HCT116 (cell line): Measurements from ENCODE around the gene TIAM1.

Experiments
- EZH2 ChIP-seq: fragments of 200-600 bp; sonication (generic); IDR thresholded peaks from 2 replicates; pipeline ENCODE4 v1.6.1; 2017; ENCODE audit warnings: antibody characterized with exemption, mixed run types
- EZH2phosphoT487 ChIP-seq: fragments of 200-600 bp; IDR thresholded peaks from 2 replicates; pipeline ENCODE4 v1.6.1; 2018; ENCODE audit warnings: antibody characterized with exemption, borderline replicate concordance
- POLR2A ChIP-seq: IDR thresholded peaks from 2 replicates; pipeline ENCODE4 v1.7.0; 2011; ENCODE audit warnings: borderline replicate concordance; ENCODE audit not compliant: insufficient read depth, insufficient read length; ENCODE audit errors: extremely low read depth
- RAD21 ChIP-seq: IDR thresholded peaks from 2 replicates; pipeline ENCODE4 v1.6.1; 2012; ENCODE audit warnings: low read depth, mild to moderate bottlenecking
- SIN3A ChIP-seq: IDR thresholded peaks from 2 replicates; pipeline ENCODE4 v1.6.1; 2012; ENCODE audit warnings: low read depth
- TCF7L2 ChIP-seq: IDR thresholded peaks from 2 replicates; pipeline ENCODE4 v1.7.0; 2011; ENCODE audit warnings: borderline replicate concordance, inconsistent platforms; ENCODE audit not compliant: insufficient read depth, insufficient read length; ENCODE audit errors: extremely low read depth
- ZNF274 ChIP-seq: fragments of 200-500 bp; sonication (Bioruptor generic); IDR thresholded peaks from 2 replicates; pipeline ENCODE4 v1.6.1; 2014; ENCODE audit warnings: mild to moderate bottlenecking, low read depth, low read length, inconsistent platforms
- TF ChIP-seq, protein P1 (sequence below), 3 experiments: fragments of 200-600 bp in 1 of 3; sonication (generic) in 1 of 3; IDR thresholded peaks in 2 of 3; conservative IDR thresholded peaks in 1 of 3; 2 replicates each; pipeline ENCODE4 v1.5.1; 2012 to 2017; ENCODE audit warnings: low read depth in 2 of 3, low read length in 2 of 3, antibody characterized with exemption in 1 of 3, borderline replicate concordance in 1 of 3, control low read depth in 1 of 3, mild to moderate bottlenecking in 1 of 3, mixed read lengths in 1 of 3, mixed run types in 1 of 3, moderate library complexity in 1 of 3; ENCODE audit not compliant: insufficient read depth in 1 of 3
- TF ChIP-seq, protein P2 (sequence below): IDR thresholded peaks from 2 replicates; pipeline ENCODE4 v1.6.1; 2012
- TF ChIP-seq, protein P3 (sequence below): IDR thresholded peaks from 2 replicates; pipeline ENCODE4 v1.6.1; 2012; ENCODE audit warnings: low read depth

DNA sequence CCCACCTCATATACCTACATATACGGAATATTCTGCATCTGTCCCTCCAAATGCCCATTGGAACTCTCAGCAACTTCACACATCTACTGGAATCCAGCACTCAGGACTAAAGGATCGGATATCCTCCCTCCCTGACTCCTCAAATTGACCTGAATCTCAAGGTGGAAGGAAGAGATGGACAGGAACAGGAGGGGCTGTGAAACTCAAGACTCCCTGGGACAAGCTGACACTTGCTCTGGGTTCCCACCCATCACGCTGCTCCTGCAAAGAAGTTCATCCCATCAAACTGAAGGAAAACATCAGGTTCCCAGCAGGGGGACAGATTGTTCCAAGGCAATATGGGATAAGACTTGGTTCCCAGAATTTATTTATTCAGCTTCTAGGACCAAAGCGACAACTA is 30.3 kb upstream of the TIAM1 start:
- TF ChIP-seq TCF7L2 (no peak), ZNF274 (no peak), EZH2 (no peak), RAD21 (no peak), SIN3A (no peak), POLR2A (no peak), EZH2phosphoT487 (no peak)
- TF ChIP-seq, protein P1, sequence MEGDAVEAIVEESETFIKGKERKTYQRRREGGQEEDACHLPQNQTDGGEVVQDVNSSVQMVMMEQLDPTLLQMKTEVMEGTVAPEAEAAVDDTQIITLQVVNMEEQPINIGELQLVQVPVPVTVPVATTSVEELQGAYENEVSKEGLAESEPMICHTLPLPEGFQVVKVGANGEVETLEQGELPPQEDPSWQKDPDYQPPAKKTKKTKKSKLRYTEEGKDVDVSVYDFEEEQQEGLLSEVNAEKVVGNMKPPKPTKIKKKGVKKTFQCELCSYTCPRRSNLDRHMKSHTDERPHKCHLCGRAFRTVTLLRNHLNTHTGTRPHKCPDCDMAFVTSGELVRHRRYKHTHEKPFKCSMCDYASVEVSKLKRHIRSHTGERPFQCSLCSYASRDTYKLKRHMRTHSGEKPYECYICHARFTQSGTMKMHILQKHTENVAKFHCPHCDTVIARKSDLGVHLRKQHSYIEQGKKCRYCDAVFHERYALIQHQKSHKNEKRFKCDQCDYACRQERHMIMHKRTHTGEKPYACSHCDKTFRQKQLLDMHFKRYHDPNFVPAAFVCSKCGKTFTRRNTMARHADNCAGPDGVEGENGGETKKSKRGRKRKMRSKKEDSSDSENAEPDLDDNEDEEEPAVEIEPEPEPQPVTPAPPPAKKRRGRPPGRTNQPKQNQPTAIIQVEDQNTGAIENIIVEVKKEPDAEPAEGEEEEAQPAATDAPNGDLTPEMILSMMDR (IDR thresholded peaks at IDR 0.05 in 2 of 3, conservative IDR thresholded peaks at IDR 0.05 in 1 of 3; ENCODE audit: borderline replicate concordance in 1 of 3, insufficient read depth in 1 of 3, low read depth in 2 of 3, low read length in 2 of 3): no peak
- TF ChIP-seq, protein P2, sequence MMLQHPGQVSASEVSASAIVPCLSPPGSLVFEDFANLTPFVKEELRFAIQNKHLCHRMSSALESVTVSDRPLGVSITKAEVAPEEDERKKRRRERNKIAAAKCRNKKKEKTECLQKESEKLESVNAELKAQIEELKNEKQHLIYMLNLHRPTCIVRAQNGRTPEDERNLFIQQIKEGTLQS: no peak
- TF ChIP-seq, protein P3, sequence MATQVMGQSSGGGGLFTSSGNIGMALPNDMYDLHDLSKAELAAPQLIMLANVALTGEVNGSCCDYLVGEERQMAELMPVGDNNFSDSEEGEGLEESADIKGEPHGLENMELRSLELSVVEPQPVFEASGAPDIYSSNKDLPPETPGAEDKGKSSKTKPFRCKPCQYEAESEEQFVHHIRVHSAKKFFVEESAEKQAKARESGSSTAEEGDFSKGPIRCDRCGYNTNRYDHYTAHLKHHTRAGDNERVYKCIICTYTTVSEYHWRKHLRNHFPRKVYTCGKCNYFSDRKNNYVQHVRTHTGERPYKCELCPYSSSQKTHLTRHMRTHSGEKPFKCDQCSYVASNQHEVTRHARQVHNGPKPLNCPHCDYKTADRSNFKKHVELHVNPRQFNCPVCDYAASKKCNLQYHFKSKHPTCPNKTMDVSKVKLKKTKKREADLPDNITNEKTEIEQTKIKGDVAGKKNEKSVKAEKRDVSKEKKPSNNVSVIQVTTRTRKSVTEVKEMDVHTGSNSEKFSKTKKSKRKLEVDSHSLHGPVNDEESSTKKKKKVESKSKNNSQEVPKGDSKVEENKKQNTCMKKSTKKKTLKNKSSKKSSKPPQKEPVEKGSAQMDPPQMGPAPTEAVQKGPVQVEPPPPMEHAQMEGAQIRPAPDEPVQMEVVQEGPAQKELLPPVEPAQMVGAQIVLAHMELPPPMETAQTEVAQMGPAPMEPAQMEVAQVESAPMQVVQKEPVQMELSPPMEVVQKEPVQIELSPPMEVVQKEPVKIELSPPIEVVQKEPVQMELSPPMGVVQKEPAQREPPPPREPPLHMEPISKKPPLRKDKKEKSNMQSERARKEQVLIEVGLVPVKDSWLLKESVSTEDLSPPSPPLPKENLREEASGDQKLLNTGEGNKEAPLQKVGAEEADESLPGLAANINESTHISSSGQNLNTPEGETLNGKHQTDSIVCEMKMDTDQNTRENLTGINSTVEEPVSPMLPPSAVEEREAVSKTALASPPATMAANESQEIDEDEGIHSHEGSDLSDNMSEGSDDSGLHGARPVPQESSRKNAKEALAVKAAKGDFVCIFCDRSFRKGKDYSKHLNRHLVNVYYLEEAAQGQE: no peak
